HCT116 (cell line): ENCODE measurements around the gene NRP1. TPM values are rescaled to one million over a fixed set of nuclear protein-coding genes. Genes with fewer than 3 reads are reported as not detected.

Source experiments
- ATAC-seq: fragments of 200-7000 bp; cut with Tn5 transposase; 2 replicates; pipeline ENCODE4 v1.9.1; 2020; ENCODE audit warnings: mild to moderate bottlenecking, moderate library complexity
- BruUV-seq: library from RNA; stranded (reverse); fragments of 400-500 nt; replicated peaks from 2 replicates; lab custom pipeline; 2021; lab: Mats Ljungman, UMichigan
- CTCF ChIA-PET: fragments of 300-600 bp; sonication (Branson Sonifier 250); formaldehyde crosslinking; loops from one replicate; lab custom pipeline; 2021; ENCODE audit warnings: antibody characterized with exemption; lab: Charles Lee
- POLR2A ChIA-PET: fragments of 300-600, 350-600 bp; sonication (Branson Sonifier 250); formaldehyde crosslinking; loops from one replicate; lab custom pipeline; 2021; ENCODE audit warnings: antibody characterized with exemption; lab: Charles Lee
- RAD21 ChIA-PET, 2 experiments: fragments of 300-600 bp; sonication (Branson Sonifier 250); formaldehyde crosslinking; loops; one replicate each; lab custom pipeline; 2023; ENCODE audit warnings: low total read pairs in 2 of 2; ENCODE audit not compliant: uncharacterized antibody in 2 of 2, unreplicated experiment in 2 of 2, low non-redundant PET in 1 of 2; lab: Charles Lee
- DNase-seq: peaks from one replicate; pipeline ENCODE4 v3.0.0-alpha.2; 2010; ENCODE audit warnings: low read depth, low spot score
- H2AFZ ChIP-seq: fragments of 200-600 bp; shearing (Covaris generic), sonication (generic); 2 replicates; pipeline ENCODE4 v1.6.1; 2017; ENCODE audit warnings: low read depth, mixed run types, mixed read lengths, antibody characterized with exemption, low read length; ENCODE audit not compliant: poor library complexity, severe bottlenecking
- H3K27ac ChIP-seq: 2 replicates; pipeline ENCODE4 v1.5.1; 2012; ENCODE audit warnings: low read depth, low read length
- H3K27me3 ChIP-seq: fragments of 200-600 bp; sonication (generic); 2 replicates; pipeline ENCODE4 v1.6.1; 2016; ENCODE audit warnings: mixed run types, low read length, mixed read lengths; ENCODE audit not compliant: insufficient read depth
- H3K36me3 ChIP-seq, 2 experiments: fragments of 200-500 bp in 1 of 2; fragments of 200-600 bp in 1 of 2; sonication (Bioruptor generic) in 1 of 2; sonication (generic) in 1 of 2; 2 replicates each; pipeline versions ENCODE4 v1.5.1 to v1.6.1; 2014 to 2016; ENCODE audit warnings: low read length in 2 of 2, inconsistent platforms in 1 of 2, mixed read lengths in 1 of 2, mixed run types in 1 of 2; ENCODE audit not compliant: insufficient read depth in 2 of 2, control insufficient read depth in 1 of 2
- H3K4me1 ChIP-seq, 2 experiments: fragments of 200-600 bp in 1 of 2; sonication (generic) in 1 of 2; 2 replicates each; pipeline versions ENCODE4 v1.5.1 to v1.6.1; 2012 to 2017; ENCODE audit warnings: low read length in 2 of 2, inconsistent platforms in 1 of 2, mild to moderate bottlenecking in 1 of 2, mixed read lengths in 1 of 2, mixed run types in 1 of 2, moderate library complexity in 1 of 2; ENCODE audit not compliant: insufficient read depth in 2 of 2, control insufficient read depth in 1 of 2
- H3K4me2 ChIP-seq: fragments of 200-600 bp; sonication (generic); 2 replicates; pipeline ENCODE4 v1.6.1; 2017; ENCODE audit warnings: mixed run types, low read length, mixed read lengths
- H3K4me3 ChIP-seq, 2 experiments: fragments of 200-600 bp in 1 of 2; sonication (generic) in 1 of 2; replicated peaks in 1 of 2; 2 replicates each; pipeline ENCODE4 v1.5.1; 2011 to 2016; ENCODE audit warnings: low read length in 2 of 2, control low read depth in 1 of 2, low read depth in 1 of 2, mild to moderate bottlenecking in 1 of 2, mixed read lengths in 1 of 2, mixed run types in 1 of 2
- H3K79me2 ChIP-seq: fragments of 200-600 bp; sonication (generic); 2 replicates; pipeline ENCODE4 v1.6.1; 2017; ENCODE audit warnings: mild to moderate bottlenecking, mixed run types, low read length, moderate library complexity, mixed read lengths; ENCODE audit not compliant: insufficient read depth
- H3K9ac ChIP-seq: fragments of 200-600 bp; sonication (generic); 2 replicates; pipeline ENCODE4 v1.6.1; 2016; ENCODE audit warnings: low read length, mixed read lengths
- H3K9me2 ChIP-seq: fragments of 200-600 bp; sonication (generic), shearing (Covaris generic); 2 replicates; pipeline ENCODE4 v1.6.1; 2017; ENCODE audit warnings: mixed run types, mild to moderate bottlenecking, moderate library complexity; ENCODE audit not compliant: insufficient read depth
- H3K9me3 ChIP-seq, 2 experiments: fragments of 200-500 bp in 1 of 2; fragments of 200-600 bp in 1 of 2; sonication (Bioruptor generic) in 1 of 2; sonication (generic) in 1 of 2; 2 replicates each; pipeline ENCODE4 v1.6.1; 2014 to 2017; ENCODE audit warnings: low read length in 2 of 2, mixed read lengths in 2 of 2, inconsistent platforms in 1 of 2, low read depth in 1 of 2, mild to moderate bottlenecking in 1 of 2, mixed run types in 1 of 2, moderate library complexity in 1 of 2; ENCODE audit not compliant: control insufficient read depth in 1 of 2, insufficient read depth in 1 of 2
- H4K20me1 ChIP-seq: fragments of 200-600 bp; sonication (generic), shearing (Covaris generic); 2 replicates; pipeline ENCODE4 v1.6.1; 2017; ENCODE audit warnings: mixed run types, mild to moderate bottlenecking, moderate library complexity; ENCODE audit not compliant: insufficient read depth
- CEBPB ChIP-seq: IDR thresholded peaks from 2 replicates; pipeline ENCODE4 v1.6.1; 2012; ENCODE audit warnings: low read depth
- EZH2phosphoT487 ChIP-seq: fragments of 200-600 bp; IDR thresholded peaks from 2 replicates; pipeline ENCODE4 v1.6.1; 2018; ENCODE audit warnings: antibody characterized with exemption, borderline replicate concordance
- FOSL1 ChIP-seq: IDR thresholded peaks from 2 replicates; pipeline ENCODE4 v1.6.1; 2012; ENCODE audit warnings: low read depth
- POLR2A ChIP-seq: IDR thresholded peaks from 2 replicates; pipeline ENCODE4 v1.7.0; 2011; ENCODE audit warnings: borderline replicate concordance; ENCODE audit not compliant: insufficient read depth, insufficient read length; ENCODE audit errors: extremely low read depth
- RAD21 ChIP-seq: IDR thresholded peaks from 2 replicates; pipeline ENCODE4 v1.6.1; 2012; ENCODE audit warnings: low read depth, mild to moderate bottlenecking
- SIN3A ChIP-seq: IDR thresholded peaks from 2 replicates; pipeline ENCODE4 v1.6.1; 2012; ENCODE audit warnings: low read depth
- TCF7L2 ChIP-seq: IDR thresholded peaks from 2 replicates; pipeline ENCODE4 v1.7.0; 2011; ENCODE audit warnings: borderline replicate concordance, inconsistent platforms; ENCODE audit not compliant: insufficient read depth, insufficient read length; ENCODE audit errors: extremely low read depth
- ZFX ChIP-seq: fragments of 450-650 bp; IDR thresholded peaks from 2 replicates; pipeline ENCODE4 v1.6.1; 2017
- intact Hi-C: fragments of 100-400 bp; cut with micrococcal nuclease; formaldehyde crosslinking; loops from 2 replicates; pipeline ENCODE4 v1.10.0; 2022
- total RNA-seq: library from RNA; stranded (reverse); gene quantifications from one replicate; pipeline ENCODE4 v1.2.1, GENCODE V29; 2021; ENCODE audit not compliant: unreplicated experiment
- TF ChIP-seq, protein P1 (sequence below): IDR thresholded peaks from 2 replicates; pipeline ENCODE4 v1.6.1; 2012
- TF ChIP-seq, protein P2 (sequence below): IDR thresholded peaks from 2 replicates; pipeline ENCODE4 v1.6.1; 2011; ENCODE audit warnings: mild to moderate bottlenecking, low read length, moderate library complexity; ENCODE audit not compliant: insufficient replicate concordance; ENCODE audit errors: extremely low read depth
- TF ChIP-seq, protein P3 (sequence below): IDR thresholded peaks from 2 replicates; pipeline ENCODE4 v1.6.1; 2012
- TF ChIP-seq, protein P4 (sequence below): IDR thresholded peaks from 2 replicates; pipeline ENCODE4 v1.6.1; 2012; ENCODE audit warnings: low read depth
- TF ChIP-seq, protein P5 (sequence below), 3 experiments: fragments of 200-600 bp in 1 of 3; sonication (generic) in 1 of 3; IDR thresholded peaks in 2 of 3; conservative IDR thresholded peaks in 1 of 3; 2 replicates each; pipeline ENCODE4 v1.5.1; 2012 to 2017; ENCODE audit warnings: low read depth in 2 of 3, low read length in 2 of 3, antibody characterized with exemption in 1 of 3, borderline replicate concordance in 1 of 3, control low read depth in 1 of 3, mild to moderate bottlenecking in 1 of 3, mixed read lengths in 1 of 3, mixed run types in 1 of 3, moderate library complexity in 1 of 3; ENCODE audit not compliant: insufficient read depth in 1 of 3

The NRP1 gene
- total RNA-seq, 1 experiment from 2014 or later: 3.8 TPM

DNA sequence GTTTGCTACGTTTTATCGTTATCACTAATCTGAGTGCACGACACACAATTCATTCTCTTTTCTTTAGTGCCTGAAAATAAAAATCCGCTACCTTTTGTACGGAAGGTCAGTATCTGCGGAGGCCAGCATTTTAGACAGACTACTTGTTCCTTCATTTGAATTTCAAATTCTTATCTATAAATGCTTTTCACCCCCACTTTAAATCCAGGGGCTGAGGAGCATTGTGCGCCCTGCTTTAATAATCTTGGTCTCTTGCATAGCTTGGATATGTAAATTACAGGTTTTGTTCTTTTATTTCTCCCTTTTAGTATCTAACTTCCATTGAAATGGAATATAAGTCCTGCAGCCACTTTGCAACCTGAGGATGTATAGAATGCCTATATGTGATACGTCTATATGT lies 44.7 kb downstream of the NRP1 start:
- peaks cover 18 to 23% of the 10 kb centered on the region in 2 experiments for H3K4me1 ChIP-seq
- H3K79me2 ChIP-seq: no peaks in the 10 kb centered on the region
- DNase-seq (no peak), ATAC-seq (no peak)
- RAD21 ChIA-PET: no interaction called here
- H3K27ac ChIP-seq: no peak overlapping the region
- H3K9ac ChIP-seq: no peak overlapping the region
- H4K20me1 ChIP-seq: no peaks in the 10 kb centered on the region
- no peak overlapping the region for H3K4me3 ChIP-seq
- H2AFZ ChIP-seq: no peak overlapping the region
- TF ChIP-seq, protein P1, sequence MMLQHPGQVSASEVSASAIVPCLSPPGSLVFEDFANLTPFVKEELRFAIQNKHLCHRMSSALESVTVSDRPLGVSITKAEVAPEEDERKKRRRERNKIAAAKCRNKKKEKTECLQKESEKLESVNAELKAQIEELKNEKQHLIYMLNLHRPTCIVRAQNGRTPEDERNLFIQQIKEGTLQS: no peak
- H3K9me3 ChIP-seq: no peaks in the 10 kb centered on the region
- CTCF ChIA-PET: interaction anchor here (0.6 kb wide), 1 partner anchor 23 kb away, joined by 3 read pairs; no protein-coding TSS in a partner anchor
- POLR2A ChIA-PET: no interaction called here
- H3K36me3 ChIP-seq: no peaks in the 10 kb centered on the region
- H3K9me2 ChIP-seq: no peaks in the 10 kb centered on the region
- no TSS peak for BruUV-seq
- no peak overlapping the region for H3K4me2 ChIP-seq
- intact Hi-C loops: no loop called here
- H3K27me3 ChIP-seq: no peaks in the 10 kb centered on the region

DNA sequence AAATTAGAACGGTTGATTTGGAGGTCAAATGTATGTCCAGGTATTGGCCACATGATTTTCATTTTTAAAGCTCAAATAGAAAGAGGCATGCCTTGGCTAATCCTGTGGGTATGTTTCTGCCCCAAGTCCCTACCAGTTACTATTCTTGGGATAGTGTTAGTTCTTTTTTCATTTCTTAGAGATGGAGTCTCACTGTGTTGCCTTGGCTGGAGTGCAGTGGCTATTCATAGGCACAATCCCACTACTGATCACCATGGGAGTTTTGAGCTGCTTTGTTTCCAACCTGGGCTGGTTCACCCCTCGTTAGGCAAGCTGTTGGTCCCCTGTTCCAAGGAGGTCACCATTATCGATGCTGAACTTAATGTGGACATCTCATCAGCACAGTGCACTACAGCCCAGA lies 46.3 kb downstream of the NRP1 start:
- no peak overlapping the region for H2AFZ ChIP-seq
- H3K4me2 ChIP-seq: no peak overlapping the region
- ChIA-PET CTCF (no interaction called here), POLR2A (no interaction called here), RAD21 (no interaction called here)
- no peaks in the 10 kb centered on the region for H3K36me3 ChIP-seq
- H3K9ac ChIP-seq: no peak overlapping the region
- intact Hi-C loops: no loop called here
- ATAC-seq (no peak), DNase-seq (no peak)
- BruUV-seq: no TSS peak
- no peak overlapping the region for H3K27ac ChIP-seq
- H4K20me1 ChIP-seq: no peaks in the 10 kb centered on the region
- no peaks in the 10 kb centered on the region for H3K79me2 ChIP-seq
- H3K4me3 ChIP-seq: no peak overlapping the region
- no peaks in the 10 kb centered on the region for H3K9me3 ChIP-seq
- no peaks in the 10 kb centered on the region for H3K27me3 ChIP-seq
- H3K4me1 ChIP-seq: peaks cover 18 to 23% of the 10 kb centered on the region in 2 experiments
- no peaks in the 10 kb centered on the region for H3K9me2 ChIP-seq
- TF ChIP-seq TCF7L2: no peak
- no peak for TF ChIP-seq EZH2phosphoT487
- no peak for TF ChIP-seq RAD21
- TF ChIP-seq, protein P2, sequence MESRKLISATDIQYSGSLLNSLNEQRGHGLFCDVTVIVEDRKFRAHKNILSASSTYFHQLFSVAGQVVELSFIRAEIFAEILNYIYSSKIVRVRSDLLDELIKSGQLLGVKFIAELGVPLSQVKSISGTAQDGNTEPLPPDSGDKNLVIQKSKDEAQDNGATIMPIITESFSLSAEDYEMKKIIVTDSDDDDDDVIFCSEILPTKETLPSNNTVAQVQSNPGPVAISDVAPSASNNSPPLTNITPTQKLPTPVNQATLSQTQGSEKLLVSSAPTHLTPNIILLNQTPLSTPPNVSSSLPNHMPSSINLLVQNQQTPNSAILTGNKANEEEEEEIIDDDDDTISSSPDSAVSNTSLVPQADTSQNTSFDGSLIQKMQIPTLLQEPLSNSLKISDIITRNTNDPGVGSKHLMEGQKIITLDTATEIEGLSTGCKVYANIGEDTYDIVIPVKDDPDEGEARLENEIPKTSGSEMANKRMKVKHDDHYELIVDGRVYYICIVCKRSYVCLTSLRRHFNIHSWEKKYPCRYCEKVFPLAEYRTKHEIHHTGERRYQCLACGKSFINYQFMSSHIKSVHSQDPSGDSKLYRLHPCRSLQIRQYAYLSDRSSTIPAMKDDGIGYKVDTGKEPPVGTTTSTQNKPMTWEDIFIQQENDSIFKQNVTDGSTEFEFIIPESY: no peak
- TF ChIP-seq SIN3A: no peak
- TF ChIP-seq ZFX: no peak
- TF ChIP-seq, protein P3, sequence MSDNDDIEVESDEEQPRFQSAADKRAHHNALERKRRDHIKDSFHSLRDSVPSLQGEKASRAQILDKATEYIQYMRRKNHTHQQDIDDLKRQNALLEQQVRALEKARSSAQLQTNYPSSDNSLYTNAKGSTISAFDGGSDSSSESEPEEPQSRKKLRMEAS: no peak
- TF ChIP-seq POLR2A: no peak
- TF ChIP-seq CEBPB: no peak
- TF ChIP-seq FOSL1: no peak
- TF ChIP-seq, protein P4, sequence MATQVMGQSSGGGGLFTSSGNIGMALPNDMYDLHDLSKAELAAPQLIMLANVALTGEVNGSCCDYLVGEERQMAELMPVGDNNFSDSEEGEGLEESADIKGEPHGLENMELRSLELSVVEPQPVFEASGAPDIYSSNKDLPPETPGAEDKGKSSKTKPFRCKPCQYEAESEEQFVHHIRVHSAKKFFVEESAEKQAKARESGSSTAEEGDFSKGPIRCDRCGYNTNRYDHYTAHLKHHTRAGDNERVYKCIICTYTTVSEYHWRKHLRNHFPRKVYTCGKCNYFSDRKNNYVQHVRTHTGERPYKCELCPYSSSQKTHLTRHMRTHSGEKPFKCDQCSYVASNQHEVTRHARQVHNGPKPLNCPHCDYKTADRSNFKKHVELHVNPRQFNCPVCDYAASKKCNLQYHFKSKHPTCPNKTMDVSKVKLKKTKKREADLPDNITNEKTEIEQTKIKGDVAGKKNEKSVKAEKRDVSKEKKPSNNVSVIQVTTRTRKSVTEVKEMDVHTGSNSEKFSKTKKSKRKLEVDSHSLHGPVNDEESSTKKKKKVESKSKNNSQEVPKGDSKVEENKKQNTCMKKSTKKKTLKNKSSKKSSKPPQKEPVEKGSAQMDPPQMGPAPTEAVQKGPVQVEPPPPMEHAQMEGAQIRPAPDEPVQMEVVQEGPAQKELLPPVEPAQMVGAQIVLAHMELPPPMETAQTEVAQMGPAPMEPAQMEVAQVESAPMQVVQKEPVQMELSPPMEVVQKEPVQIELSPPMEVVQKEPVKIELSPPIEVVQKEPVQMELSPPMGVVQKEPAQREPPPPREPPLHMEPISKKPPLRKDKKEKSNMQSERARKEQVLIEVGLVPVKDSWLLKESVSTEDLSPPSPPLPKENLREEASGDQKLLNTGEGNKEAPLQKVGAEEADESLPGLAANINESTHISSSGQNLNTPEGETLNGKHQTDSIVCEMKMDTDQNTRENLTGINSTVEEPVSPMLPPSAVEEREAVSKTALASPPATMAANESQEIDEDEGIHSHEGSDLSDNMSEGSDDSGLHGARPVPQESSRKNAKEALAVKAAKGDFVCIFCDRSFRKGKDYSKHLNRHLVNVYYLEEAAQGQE: no peak
- TF ChIP-seq, protein P5, sequence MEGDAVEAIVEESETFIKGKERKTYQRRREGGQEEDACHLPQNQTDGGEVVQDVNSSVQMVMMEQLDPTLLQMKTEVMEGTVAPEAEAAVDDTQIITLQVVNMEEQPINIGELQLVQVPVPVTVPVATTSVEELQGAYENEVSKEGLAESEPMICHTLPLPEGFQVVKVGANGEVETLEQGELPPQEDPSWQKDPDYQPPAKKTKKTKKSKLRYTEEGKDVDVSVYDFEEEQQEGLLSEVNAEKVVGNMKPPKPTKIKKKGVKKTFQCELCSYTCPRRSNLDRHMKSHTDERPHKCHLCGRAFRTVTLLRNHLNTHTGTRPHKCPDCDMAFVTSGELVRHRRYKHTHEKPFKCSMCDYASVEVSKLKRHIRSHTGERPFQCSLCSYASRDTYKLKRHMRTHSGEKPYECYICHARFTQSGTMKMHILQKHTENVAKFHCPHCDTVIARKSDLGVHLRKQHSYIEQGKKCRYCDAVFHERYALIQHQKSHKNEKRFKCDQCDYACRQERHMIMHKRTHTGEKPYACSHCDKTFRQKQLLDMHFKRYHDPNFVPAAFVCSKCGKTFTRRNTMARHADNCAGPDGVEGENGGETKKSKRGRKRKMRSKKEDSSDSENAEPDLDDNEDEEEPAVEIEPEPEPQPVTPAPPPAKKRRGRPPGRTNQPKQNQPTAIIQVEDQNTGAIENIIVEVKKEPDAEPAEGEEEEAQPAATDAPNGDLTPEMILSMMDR (IDR thresholded peaks at IDR 0.05 in 2 of 3, conservative IDR thresholded peaks at IDR 0.05 in 1 of 3; ENCODE audit: borderline replicate concordance in 1 of 3, insufficient read depth in 1 of 3, low read depth in 2 of 3, low read length in 2 of 3): no peak
